ENCODE measurements around the gene SLC2A6. TPM values are rescaled to one million over a fixed set of nuclear protein-coding genes. Genes with fewer than 3 reads are reported as not detected.

The SLC2A6 gene
- total RNA-seq, 1 donor from 2014 or later: 13.7 TPM

DNA sequence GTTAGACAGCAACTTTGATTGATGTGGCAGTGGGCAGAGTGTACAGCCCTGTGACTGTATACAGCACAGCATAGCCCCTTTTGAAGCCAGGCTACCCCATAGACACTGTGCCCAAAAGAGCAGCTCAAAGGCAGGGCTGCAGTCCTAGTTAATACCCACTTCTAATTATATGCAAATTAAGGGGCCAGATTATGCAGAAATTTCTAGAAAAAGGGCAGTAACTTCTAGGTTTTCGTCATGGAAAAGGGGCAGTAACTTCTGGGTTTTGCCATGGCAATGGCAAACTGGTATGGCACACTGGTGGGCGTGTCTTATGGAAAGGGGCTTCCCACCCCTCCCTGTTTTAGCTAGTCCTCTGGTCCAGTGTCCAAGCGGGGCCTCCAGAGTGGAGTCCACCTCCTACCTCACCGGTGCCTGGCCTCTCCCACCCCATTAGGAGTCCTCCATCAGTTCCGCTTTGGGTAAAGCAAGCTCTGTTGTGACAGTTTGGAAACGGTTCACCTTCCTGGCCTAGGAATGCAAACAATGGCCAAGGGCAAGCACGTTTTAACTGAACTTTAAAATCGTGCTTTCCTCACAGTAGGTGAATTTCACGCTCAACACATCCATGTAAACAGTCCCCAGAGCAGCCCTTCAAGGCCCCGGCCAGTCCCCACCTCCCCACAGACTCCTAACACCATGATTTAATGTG, 51.1 kb downstream of the SLC2A6 start:
- Mint-ChIP-seq H3K27ac (ENCODE audit: unreplicated experiment) (no peak overlapping the region), H3K9me3 (ENCODE audit: low read depth) (no peaks in the 10 kb centered on the region), H3K4me3 (ENCODE audit: unreplicated experiment) (peak overlapping the region; percentile 52), H3K36me3 (ENCODE audit: low read depth) (peaks cover 3% of the 10 kb centered on the region), H3K4me1 (ENCODE audit: low read depth) (peaks cover 3% of the 10 kb centered on the region), H3K27me3 (ENCODE audit: low read depth) (peaks cover 5% of the 10 kb centered on the region)
- TF ChIP-seq, protein P1, sequence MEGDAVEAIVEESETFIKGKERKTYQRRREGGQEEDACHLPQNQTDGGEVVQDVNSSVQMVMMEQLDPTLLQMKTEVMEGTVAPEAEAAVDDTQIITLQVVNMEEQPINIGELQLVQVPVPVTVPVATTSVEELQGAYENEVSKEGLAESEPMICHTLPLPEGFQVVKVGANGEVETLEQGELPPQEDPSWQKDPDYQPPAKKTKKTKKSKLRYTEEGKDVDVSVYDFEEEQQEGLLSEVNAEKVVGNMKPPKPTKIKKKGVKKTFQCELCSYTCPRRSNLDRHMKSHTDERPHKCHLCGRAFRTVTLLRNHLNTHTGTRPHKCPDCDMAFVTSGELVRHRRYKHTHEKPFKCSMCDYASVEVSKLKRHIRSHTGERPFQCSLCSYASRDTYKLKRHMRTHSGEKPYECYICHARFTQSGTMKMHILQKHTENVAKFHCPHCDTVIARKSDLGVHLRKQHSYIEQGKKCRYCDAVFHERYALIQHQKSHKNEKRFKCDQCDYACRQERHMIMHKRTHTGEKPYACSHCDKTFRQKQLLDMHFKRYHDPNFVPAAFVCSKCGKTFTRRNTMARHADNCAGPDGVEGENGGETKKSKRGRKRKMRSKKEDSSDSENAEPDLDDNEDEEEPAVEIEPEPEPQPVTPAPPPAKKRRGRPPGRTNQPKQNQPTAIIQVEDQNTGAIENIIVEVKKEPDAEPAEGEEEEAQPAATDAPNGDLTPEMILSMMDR (IDR thresholded peaks at IDR 0.05): no peak
- no peak for DNase-seq (ENCODE audit: low spot score)

DNA sequence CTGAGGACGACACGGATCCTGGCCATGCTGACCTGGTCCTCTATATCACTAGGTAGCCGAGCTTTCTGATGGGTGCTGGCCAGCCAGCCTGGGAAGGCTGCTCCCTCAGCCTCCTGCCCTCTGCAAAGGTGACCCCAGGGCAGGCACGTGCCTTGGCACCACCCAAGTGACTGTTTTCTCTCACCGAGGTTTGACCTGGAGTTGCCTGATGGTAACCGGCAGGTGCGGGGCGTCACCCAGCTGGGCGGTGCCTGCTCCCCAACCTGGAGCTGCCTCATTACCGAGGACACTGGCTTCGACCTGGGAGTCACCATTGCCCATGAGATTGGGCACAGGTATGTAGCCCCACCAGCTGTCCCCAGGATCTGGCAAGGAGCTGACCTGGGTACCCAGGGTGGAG, 52.9 kb downstream of the SLC2A6 start:
- H3K9me3 Mint-ChIP-seq (ENCODE audit: low read depth): no peaks in the 10 kb centered on the region
- no peak overlapping the region for H3K27ac Mint-ChIP-seq (ENCODE audit: unreplicated experiment)
- peaks cover 3% of the 10 kb centered on the region for H3K4me1 Mint-ChIP-seq (ENCODE audit: low read depth)
- TF ChIP-seq, protein P1 (IDR thresholded peaks at IDR 0.05): no peak
- H3K4me3 Mint-ChIP-seq (ENCODE audit: unreplicated experiment): no peak overlapping the region
- H3K36me3 Mint-ChIP-seq (ENCODE audit: low read depth): peaks cover 2% of the 10 kb centered on the region
- DNase-seq (ENCODE audit: low spot score): no peak
- H3K27me3 Mint-ChIP-seq (ENCODE audit: low read depth): peaks cover 5% of the 10 kb centered on the region

DNA sequence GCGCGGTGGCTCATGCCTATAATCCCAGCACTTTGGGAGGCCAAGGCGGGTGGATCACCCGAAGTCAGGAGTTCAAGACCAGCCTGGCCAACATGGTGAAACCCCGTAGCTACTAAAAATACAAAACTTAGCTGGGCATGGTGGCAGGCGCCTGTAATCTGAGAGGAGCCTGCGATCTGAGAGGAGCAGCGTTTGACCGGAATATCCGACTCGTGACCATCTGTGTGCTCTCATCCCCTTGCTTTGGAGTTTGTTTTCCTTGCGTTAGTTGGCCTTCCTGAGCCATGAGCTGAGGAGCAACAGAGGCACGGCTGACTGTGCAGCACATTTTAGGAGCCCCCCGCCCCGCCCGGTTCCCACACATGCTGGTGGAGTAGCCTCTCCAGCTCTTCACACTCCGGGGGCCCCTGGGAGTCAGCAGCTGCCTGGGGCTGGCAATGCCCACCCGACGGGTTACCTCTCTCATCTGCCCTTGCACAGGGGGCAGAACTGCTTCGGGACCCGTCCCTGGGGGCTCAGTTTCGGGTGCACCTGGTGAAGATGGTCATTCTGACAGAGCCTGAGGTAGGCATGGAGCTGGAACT, 53.8 kb downstream of the SLC2A6 start:
- Mint-ChIP-seq H3K27me3 (ENCODE audit: low read depth) (peaks cover 5% of the 10 kb centered on the region), H3K4me1 (ENCODE audit: low read depth) (peaks cover 3% of the 10 kb centered on the region), H3K27ac (ENCODE audit: unreplicated experiment) (no peak overlapping the region), H3K9me3 (ENCODE audit: low read depth) (no peaks in the 10 kb centered on the region), H3K4me3 (ENCODE audit: unreplicated experiment) (no peak overlapping the region), H3K36me3 (ENCODE audit: low read depth) (peaks cover 2% of the 10 kb centered on the region)
- TF ChIP-seq, protein P1 (IDR thresholded peaks at IDR 0.05): no peak
- no peak for DNase-seq (ENCODE audit: low spot score)

DNA sequence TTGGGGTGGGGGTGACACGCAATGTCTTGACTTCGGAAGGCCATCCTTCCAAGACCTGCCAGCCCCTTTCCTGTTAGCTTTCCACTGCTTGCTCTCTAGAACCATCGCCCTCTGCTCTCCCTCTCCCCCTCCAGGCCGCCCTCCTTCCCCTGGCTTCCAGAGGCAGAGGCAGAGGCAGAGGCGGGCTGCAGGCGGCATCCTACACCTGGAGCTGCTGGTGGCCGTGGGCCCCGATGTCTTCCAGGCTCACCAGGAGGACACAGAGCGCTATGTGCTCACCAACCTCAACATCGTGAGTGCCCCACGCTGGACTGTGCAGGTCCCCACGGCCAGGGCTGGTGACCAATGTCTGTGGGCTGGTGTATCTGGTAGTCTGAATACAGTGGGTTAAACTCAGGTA, 54.7 kb downstream of the SLC2A6 start:
- Mint-ChIP-seq H3K36me3 (ENCODE audit: low read depth) (peaks cover 2% of the 10 kb centered on the region), H3K9me3 (ENCODE audit: low read depth) (no peaks in the 10 kb centered on the region), H3K27me3 (ENCODE audit: low read depth) (peaks cover 5% of the 10 kb centered on the region), H3K4me1 (ENCODE audit: low read depth) (peaks cover 4% of the 10 kb centered on the region), H3K4me3 (ENCODE audit: unreplicated experiment) (no peak overlapping the region), H3K27ac (ENCODE audit: unreplicated experiment) (no peak overlapping the region)
- TF ChIP-seq, protein P1 (IDR thresholded peaks at IDR 0.05): no peak
- no peak for DNase-seq (ENCODE audit: low spot score)

DNA sequence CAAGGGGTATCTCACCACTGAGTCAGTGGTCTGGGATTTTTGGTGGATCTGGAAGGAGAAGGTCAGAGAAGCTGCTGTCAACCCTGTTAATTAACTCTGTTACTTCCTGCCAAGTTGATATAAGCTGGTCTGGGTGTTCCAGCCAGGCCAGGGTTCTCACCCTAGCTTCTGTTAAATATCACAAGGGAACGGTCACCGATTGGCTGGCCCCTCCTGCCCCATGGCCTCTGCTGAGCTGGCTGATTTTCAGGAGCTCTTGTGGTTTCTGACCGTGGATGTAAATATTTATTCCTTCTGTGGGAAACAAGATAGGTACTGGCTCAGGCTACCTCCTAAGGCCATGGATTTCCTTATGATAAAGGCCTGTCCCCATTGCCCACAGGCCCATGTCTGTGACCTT, 55.7 kb downstream of the SLC2A6 start:
- Mint-ChIP-seq H3K4me3 (ENCODE audit: unreplicated experiment) (no peak overlapping the region), H3K36me3 (ENCODE audit: low read depth) (peaks cover 2% of the 10 kb centered on the region), H3K9me3 (ENCODE audit: low read depth) (no peaks in the 10 kb centered on the region), H3K27me3 (ENCODE audit: low read depth) (peaks cover 5% of the 10 kb centered on the region), H3K27ac (ENCODE audit: unreplicated experiment) (no peak overlapping the region), H3K4me1 (ENCODE audit: low read depth) (peaks cover 14% of the 10 kb centered on the region)
- TF ChIP-seq, protein P1 (IDR thresholded peaks at IDR 0.05): no peak
- no peak for DNase-seq (ENCODE audit: low spot score)

All from chondrocyte (in vitro differentiated cells).